GM23248 (cell line): ENCODE data around the gene PORCN. TPM values are rescaled to one million over a fixed set of nuclear protein-coding genes. Genes with fewer than 3 reads are reported as not detected.

Experiments
- DNase-seq: peaks from one replicate; pipeline ENCODE4 v3.0.0-alpha.2; 2015
- H2AFZ ChIP-seq: fragments of 200-600 bp; sonication (generic); 2 replicates; pipeline ENCODE4 v1.6.1; 2016; ENCODE audit warnings: antibody characterized with exemption
- H3F3A ChIP-seq: fragments of 200-600 bp; sonication (generic); 2 replicates; pipeline ENCODE4 v1.6.1; 2016; ENCODE audit warnings: mild to moderate bottlenecking, antibody characterized with exemption, mixed run types; ENCODE audit not compliant: insufficient read depth
- H3K27ac ChIP-seq: fragments of 200-600 bp; sonication (generic); 2 replicates; pipeline ENCODE4 v1.5.1; 2016; ENCODE audit warnings: mild to moderate bottlenecking
- H3K27me3 ChIP-seq: fragments of 200-600 bp; sonication (generic); replicated peaks from 2 replicates; pipeline ENCODE4 v1.6.1; 2016; ENCODE audit warnings: mild to moderate bottlenecking; ENCODE audit not compliant: insufficient read depth
- H3K36me3 ChIP-seq: fragments of 200-600 bp; sonication (generic); 2 replicates; pipeline ENCODE4 v1.6.1; 2016; ENCODE audit warnings: low read depth, mild to moderate bottlenecking
- H3K4me1 ChIP-seq: fragments of 200-600 bp; sonication (generic); 2 replicates; pipeline ENCODE4 v1.6.1; 2016; ENCODE audit warnings: mild to moderate bottlenecking; ENCODE audit not compliant: insufficient read depth
- H3K4me2 ChIP-seq: fragments of 200-600 bp; sonication (generic); one replicate; pipeline ENCODE4 v1.6.1; 2016; ENCODE audit warnings: mild to moderate bottlenecking; ENCODE audit not compliant: unreplicated experiment
- H3K4me3 ChIP-seq: fragments of 200-600 bp; sonication (generic); 2 replicates; pipeline ENCODE4 v1.5.1; 2016; ENCODE audit warnings: mild to moderate bottlenecking
- H3K79me2 ChIP-seq: fragments of 200-600 bp; sonication (generic); 2 replicates; pipeline ENCODE4 v1.6.1; 2016; ENCODE audit warnings: mild to moderate bottlenecking; ENCODE audit not compliant: insufficient read depth
- H3K9ac ChIP-seq: fragments of 200-600 bp; sonication (generic); 2 replicates; pipeline ENCODE4 v1.6.1; 2016; ENCODE audit warnings: mild to moderate bottlenecking
- H3K9me2 ChIP-seq: fragments of 200-600 bp; sonication (generic); 2 replicates; pipeline ENCODE4 v1.6.1; 2016; ENCODE audit warnings: mixed run types, mild to moderate bottlenecking, moderate library complexity; ENCODE audit not compliant: insufficient read depth
- H3K9me3 ChIP-seq: fragments of 200-600 bp; sonication (generic); one replicate; pipeline ENCODE4 v1.6.1; 2017; ENCODE audit warnings: low read depth
- H4K20me1 ChIP-seq: fragments of 200-600 bp; sonication (generic); 2 replicates; pipeline ENCODE4 v1.6.0; 2016; ENCODE audit not compliant: insufficient read depth
- EZH2 ChIP-seq: fragments of 200-600 bp; sonication (generic); IDR thresholded peaks from 2 replicates; pipeline ENCODE4 v1.6.1; 2018; ENCODE audit warnings: antibody characterized with exemption, mild to moderate bottlenecking; ENCODE audit not compliant: insufficient read depth, poor library complexity, severe bottlenecking
- EZH2phosphoT487 ChIP-seq: fragments of 200-600 bp; sonication (generic); IDR thresholded peaks from 2 replicates; pipeline ENCODE4 v1.6.1; 2018; ENCODE audit warnings: antibody characterized with exemption, moderate library complexity, mild to moderate bottlenecking, low read depth; ENCODE audit not compliant: insufficient read depth
- WGBS, 2 experiments: methylation state at CpG; one replicate each; pipeline ENCODE4 v1.1.6; 2015 to 2017; ENCODE audit warnings: low lambda C conversion rate in 2 of 2, low coverage in 1 of 2; ENCODE audit errors: missing lambda C conversion rate in 2 of 2; 5-methylcytosine and 5-hydroxymethylcytosine counted together
- in situ Hi-C: fragments of 300-500 bp; cut with MboI; formaldehyde crosslinking; loops from 2 replicates; pipeline ENCODE4 v1.15.0; 2020
- polyA plus RNA-seq: library from polyadenylated mRNA; unstranded; fragments of >200 nt; fragmentation: Nextera tagmentation; extraction: Ambion mirVana; gene quantifications from 2 replicates; pipeline ENCODE4 v1.2.1, GENCODE V29; 2016
- total RNA-seq: library from RNA; depleted of rRNA; stranded (reverse); fragments of >200 nt; shearing (Covaris generic); gene quantifications from 2 replicates; pipeline ENCODE4 v1.2.3, GENCODE V29; 2014

The PORCN gene
- total and polyA plus RNA-seq, 2 experiments from 2014 or later = 20.3 to 32.2 TPM

DNA sequence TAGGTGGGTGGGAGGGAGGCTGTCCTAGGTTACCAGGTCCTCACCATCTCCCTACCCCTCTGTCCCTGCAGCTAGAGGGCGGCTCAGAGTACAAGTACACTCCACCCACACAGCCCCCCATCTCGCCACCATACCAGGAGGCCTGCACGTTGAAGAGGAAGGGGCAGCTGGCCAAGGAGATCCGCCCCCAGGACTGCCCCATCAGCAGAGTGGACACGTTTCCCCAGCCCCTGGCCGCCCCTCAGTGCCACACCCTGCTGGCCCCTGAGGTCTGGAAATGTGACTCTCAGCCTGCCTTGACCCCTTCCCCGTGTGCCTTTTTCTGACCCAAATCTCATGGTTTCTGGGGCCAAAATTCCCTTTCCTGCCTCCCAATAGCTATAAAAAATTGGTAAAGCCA, 26.3 kb upstream of the PORCN start:
- H3K79me2 ChIP-seq = peaks cover 19% of the 10 kb centered on the region
- H3K9ac ChIP-seq = no peak overlapping the region
- H3F3A ChIP-seq = no peaks in the 10 kb centered on the region
- H3K4me3 ChIP-seq = no peak overlapping the region
- H3K27ac ChIP-seq = no peak overlapping the region
- no peak for DNase-seq
- 56 to 57% methylated on average over 2 to 5 of the region's 7 CpGs for WGBS, 2 experiments
- H3K9me3 ChIP-seq = no peaks in the 10 kb centered on the region
- H3K36me3 ChIP-seq = no peaks in the 10 kb centered on the region
- no peaks in the 10 kb centered on the region for H4K20me1 ChIP-seq
- no peak overlapping the region for H2AFZ ChIP-seq
- in situ Hi-C loops = loop anchor here (25.0 kb wide), 1 partner anchor 395 kb away; no protein-coding TSS in a partner anchor
- TF ChIP-seq EZH2phosphoT487 (no peak), EZH2 (no peak)
- no peaks in the 10 kb centered on the region for H3K9me2 ChIP-seq
- no peaks in the 10 kb centered on the region for H3K4me1 ChIP-seq
- no peak overlapping the region for H3K4me2 ChIP-seq
- H3K27me3 ChIP-seq = no peaks in the 10 kb centered on the region

DNA sequence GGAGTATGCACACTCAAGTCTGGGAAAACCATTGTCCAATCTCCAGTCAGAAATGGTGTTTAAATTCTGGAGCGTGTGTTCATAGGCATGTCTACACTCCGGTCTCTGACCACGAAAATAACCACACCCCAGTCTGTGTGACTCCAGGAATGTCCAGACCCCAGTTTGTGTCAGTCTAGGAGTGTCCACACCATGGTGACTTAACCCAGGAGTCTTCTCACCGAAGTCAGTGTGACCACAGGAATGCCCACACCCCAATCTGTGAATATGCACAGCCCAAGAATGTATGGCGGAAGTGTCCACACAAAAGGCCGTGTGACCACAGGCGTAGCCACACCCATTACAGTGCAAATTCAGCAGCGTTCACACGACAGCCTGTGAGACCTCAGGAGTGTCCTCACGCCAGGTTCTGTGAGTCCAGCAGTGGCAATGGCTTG, 21.4 kb upstream of the PORCN start:
- peaks cover 12% of the 10 kb centered on the region for H3K4me1 ChIP-seq
- H3K27me3 ChIP-seq = no peaks in the 10 kb centered on the region
- H3F3A ChIP-seq = no peaks in the 10 kb centered on the region
- H3K9ac ChIP-seq = peak overlapping the region; percentile 14; the same call in 1 of the 2 replicates
- H3K4me2 ChIP-seq = no peak overlapping the region
- no peaks in the 10 kb centered on the region for H3K9me3 ChIP-seq
- no peaks in the 10 kb centered on the region for H4K20me1 ChIP-seq
- no peaks in the 10 kb centered on the region for H3K9me2 ChIP-seq
- H3K4me3 ChIP-seq = no peak overlapping the region
- WGBS, 2 experiments = 64% methylated on average over 10 of the region's 10 CpGs
- H3K79me2 ChIP-seq = no peaks in the 10 kb centered on the region
- in situ Hi-C loops = loop anchor here (25.0 kb wide), 1 partner anchor 400 kb away; no protein-coding TSS in a partner anchor
- no peak overlapping the region for H2AFZ ChIP-seq
- no peaks in the 10 kb centered on the region for H3K36me3 ChIP-seq
- DNase-seq = peak; percentile 85
- peak overlapping the region; percentile 85 for H3K27ac ChIP-seq
- TF ChIP-seq EZH2 (no peak), EZH2phosphoT487 (no peak)

DNA sequence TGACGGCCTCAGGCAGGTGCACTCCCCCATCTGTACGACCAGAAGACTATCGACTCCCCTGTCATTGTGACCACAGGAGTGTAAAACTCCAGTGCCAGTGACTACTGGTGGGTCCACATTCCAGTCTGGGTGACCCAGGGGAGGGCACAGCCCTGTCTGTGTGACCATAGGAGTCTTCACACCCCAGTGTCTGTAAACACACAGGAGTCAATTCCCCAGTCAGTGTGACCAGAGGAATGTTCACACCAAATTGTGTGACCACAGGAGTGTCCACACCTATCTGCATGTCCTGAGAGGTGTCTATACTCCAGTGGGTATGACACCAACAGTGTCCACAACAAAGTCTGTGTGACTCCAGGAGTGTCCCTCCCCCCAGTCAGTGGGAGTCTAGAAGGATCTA, 20.8 kb upstream of the PORCN start:
- Histone ChIP-seq H4K20me1 (no peaks in the 10 kb centered on the region), H3K4me3 (no peak overlapping the region), H3K9me3 (no peaks in the 10 kb centered on the region), H3K4me1 (peaks cover 17% of the 10 kb centered on the region), H2AFZ (no peak overlapping the region), H3K9ac (0 out of 2 replicates have a peak overlapping the region, but pooled peaks have one; percentile 14), H3K9me2 (no peaks in the 10 kb centered on the region), H3K79me2 (no peaks in the 10 kb centered on the region), H3K27ac (peak overlapping the region; percentile 68), H3K27me3 (no peaks in the 10 kb centered on the region), H3K4me2 (no peak overlapping the region), H3K36me3 (no peaks in the 10 kb centered on the region), H3F3A (no peaks in the 10 kb centered on the region)
- in situ Hi-C loops = loop anchor here (25.0 kb wide), 1 partner anchor 401 kb away; no protein-coding TSS in a partner anchor
- TF ChIP-seq EZH2phosphoT487 (no peak), EZH2 (no peak)
- WGBS, 2 experiments = 64 to 70% methylated on average over 2 to 3 of the region's 3 CpGs
- no peak for DNase-seq

DNA sequence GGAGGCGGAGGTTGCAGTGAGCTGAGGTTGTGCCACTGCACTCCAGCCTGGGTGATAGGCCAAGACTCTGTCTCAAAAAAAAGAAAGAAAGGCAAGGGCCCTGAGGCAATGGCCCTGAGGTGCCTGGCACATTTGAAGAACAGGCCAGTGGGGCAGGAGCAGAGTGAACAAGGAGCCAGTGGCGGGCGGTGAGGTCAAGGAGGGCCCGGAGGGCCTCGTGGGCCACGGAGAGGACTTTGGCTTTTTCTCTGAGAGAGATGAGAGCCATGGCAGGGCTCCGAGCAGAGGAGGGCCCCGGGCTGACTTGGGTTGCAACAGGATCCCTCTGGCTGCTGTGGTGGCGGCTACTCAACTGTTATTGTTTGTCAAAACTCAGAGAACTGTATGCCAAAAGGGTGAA, 19.5 kb upstream of the PORCN start:
- WGBS, 2 experiments = 85 to 100% methylated on average over 2 to 9 of the region's 9 CpGs
- Histone ChIP-seq H4K20me1 (no peaks in the 10 kb centered on the region), H2AFZ (no peak overlapping the region), H3K9ac (no peak overlapping the region), H3K4me1 (peaks cover 17% of the 10 kb centered on the region), H3K36me3 (no peaks in the 10 kb centered on the region), H3K79me2 (no peaks in the 10 kb centered on the region), H3K27ac (no peak overlapping the region), H3K4me3 (no peak overlapping the region), H3K4me2 (no peak overlapping the region), H3F3A (no peaks in the 10 kb centered on the region), H3K9me3 (no peaks in the 10 kb centered on the region), H3K9me2 (no peaks in the 10 kb centered on the region), H3K27me3 (no peaks in the 10 kb centered on the region)
- TF ChIP-seq EZH2 (no peak), EZH2phosphoT487 (no peak)
- in situ Hi-C loops = loop anchor here (25.0 kb wide), 1 partner anchor 402 kb away; no protein-coding TSS in a partner anchor
- no peak for DNase-seq
